ENCODE data around the gene ERC1.
A peak's percentile ranks its signal among the peaks of the same experiment; 100 is the strongest.
"Not testable (repeated sequence)": the region's sequence is repeated elsewhere in the genome, so short reads cannot be mapped to it uniquely, and the experiment has no call there.

ERC1 gene

GRCh38 chr12:1207276-1207675 is 216.3 kb downstream of the ERC1 start:
- no peaks in the 10 kb centered on the region for H3K27me3 ChIP-seq (ENCODE audit: control insufficient read depth, low read length)
- no peaks in the 10 kb centered on the region for H3K9me3 ChIP-seq (ENCODE audit: control insufficient read depth, insufficient read depth, low read length)
- H3F3A ChIP-seq (ENCODE audit: control insufficient read depth, insufficient read depth), result peaks cover 27% of the 10 kb centered on the region
- H3K4me2 ChIP-seq (ENCODE audit: low read length), result peak overlapping the region; percentile 100
- peaks cover 59% of the 10 kb centered on the region for H3K4me1 ChIP-seq (ENCODE audit: control insufficient read depth, low read length)
- H3K9me2 ChIP-seq (replicated peaks; ENCODE audit: control insufficient read depth, low read length), result no peaks in the 10 kb centered on the region
- H3K79me2 ChIP-seq (ENCODE audit: control insufficient read depth, low read length), result peaks cover 24% of the 10 kb centered on the region
- TF ChIP-seq EZH2phosphoT487 (IDR thresholded peaks at IDR 0.05; ENCODE audit: borderline replicate concordance, low read length), result no peak
- TF ChIP-seq CTCF (IDR thresholded peaks at IDR 0.05; ENCODE audit: low read depth, low read length, poor library complexity, severe bottlenecking), result no peak
- H3K4me3 ChIP-seq (ENCODE audit: low read length), result peak overlapping the region; percentile 80
- H4K20me1 ChIP-seq (ENCODE audit: control insufficient read depth, insufficient read depth, low read depth, low read length), result no peaks in the 10 kb centered on the region
- H3K27ac ChIP-seq (ENCODE audit: low read depth, low read length), result peak overlapping the region; percentile 99
- peaks cover 11% of the 10 kb centered on the region for H3K36me3 ChIP-seq (ENCODE audit: control insufficient read depth, low read length)

- H3K9me2 ChIP-seq (replicated peaks; ENCODE audit: control insufficient read depth, low read length); H3K4me3 ChIP-seq (ENCODE audit: low read length); H3K4me2 ChIP-seq (ENCODE audit: low read length); H3K27ac ChIP-seq (ENCODE audit: low read depth, low read length); H3K9me3 ChIP-seq (ENCODE audit: control insufficient read depth, insufficient read depth, low read length); H4K20me1 ChIP-seq (ENCODE audit: control insufficient read depth, insufficient read depth, low read depth, low read length); H3K27me3 ChIP-seq (ENCODE audit: control insufficient read depth, low read length): not testable (repeated sequence)
- Histone ChIP-seq H3K4me1 (ENCODE audit: control insufficient read depth, low read length) (peaks cover 45% of the 10 kb centered on the region), H3K79me2 (ENCODE audit: control insufficient read depth, low read length) (peaks cover 15% of the 10 kb centered on the region), H3F3A (ENCODE audit: control insufficient read depth, insufficient read depth) (peaks cover 24% of the 10 kb centered on the region), H3K36me3 (ENCODE audit: control insufficient read depth, low read length) (peaks cover 11% of the 10 kb centered on the region)
Observed at GRCh38 chr12:1208719-1209118, 217.7 kb downstream of the ERC1 start.

- no peaks in the 10 kb centered on the region for H3K27me3 ChIP-seq (ENCODE audit: control insufficient read depth, low read length)
- no peak overlapping the region for H3K4me2 ChIP-seq (ENCODE audit: low read length)
- no peak overlapping the region for H3K4me3 ChIP-seq (ENCODE audit: low read length)
- 0 out of 2 replicates have a peak, but pooled peaks cover 4% of the 10 kb centered on the region for H3F3A ChIP-seq (ENCODE audit: control insufficient read depth, insufficient read depth)
- H3K27ac ChIP-seq (ENCODE audit: low read depth, low read length), result no peak overlapping the region
- H4K20me1 ChIP-seq (ENCODE audit: control insufficient read depth, insufficient read depth, low read depth, low read length), result no peaks in the 10 kb centered on the region
- no peaks in the 10 kb centered on the region for H3K9me3 ChIP-seq (ENCODE audit: control insufficient read depth, insufficient read depth, low read length)
- TF ChIP-seq CTCF (IDR thresholded peaks at IDR 0.05; ENCODE audit: low read depth, low read length, poor library complexity, severe bottlenecking) (no peak), EZH2phosphoT487 (IDR thresholded peaks at IDR 0.05; ENCODE audit: borderline replicate concordance, low read length) (no peak)
- H3K9me2 ChIP-seq (replicated peaks; ENCODE audit: control insufficient read depth, low read length), result no peaks in the 10 kb centered on the region
- H3K4me1 ChIP-seq (ENCODE audit: control insufficient read depth, low read length), result peaks cover 17% of the 10 kb centered on the region
- H3K79me2 ChIP-seq (ENCODE audit: control insufficient read depth, low read length), result 0 out of 2 replicates have a peak, but pooled peaks cover 2% of the 10 kb centered on the region
- H3K36me3 ChIP-seq (ENCODE audit: control insufficient read depth, low read length), result peaks cover 4% of the 10 kb centered on the region; the same call in 1 of the 2 replicates
Observed at GRCh38 chr12:1212526-1212925, 221.5 kb downstream of the ERC1 start.

DNA sequence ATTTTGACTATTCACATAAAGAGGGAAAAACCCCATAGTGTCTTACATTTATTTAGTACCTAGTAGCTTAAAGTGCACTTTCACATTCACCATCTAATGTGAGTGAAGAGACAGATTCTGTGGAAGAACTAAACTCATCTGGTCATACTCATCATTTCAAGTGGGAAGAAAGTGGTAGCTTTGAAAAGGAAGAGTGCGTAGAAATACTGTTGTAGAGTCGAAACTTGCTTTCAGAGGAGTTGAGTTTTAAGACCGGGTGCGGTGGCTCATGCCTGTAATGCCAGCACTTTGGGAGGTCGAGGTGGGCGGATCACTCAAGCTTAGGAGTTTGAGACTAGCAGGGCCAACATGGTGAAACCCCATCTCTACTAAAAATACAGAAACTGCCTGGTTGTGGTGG is 222.2 kb downstream of the ERC1 start:
- no peak overlapping the region for H3K4me2 ChIP-seq (ENCODE audit: low read length)
- H3K36me3 ChIP-seq (ENCODE audit: control insufficient read depth, low read length), result peaks cover 2% of the 10 kb centered on the region; the same call in 1 of the 2 replicates
- no peaks in the 10 kb centered on the region for H4K20me1 ChIP-seq (ENCODE audit: control insufficient read depth, insufficient read depth, low read depth, low read length)
- H3K4me3 ChIP-seq (ENCODE audit: low read length), result no peak overlapping the region
- H3K9me3 ChIP-seq (ENCODE audit: control insufficient read depth, insufficient read depth, low read length), result no peaks in the 10 kb centered on the region
- no peaks in the 10 kb centered on the region for H3K9me2 ChIP-seq (replicated peaks; ENCODE audit: control insufficient read depth, low read length)
- H3K27me3 ChIP-seq (ENCODE audit: control insufficient read depth, low read length), result no peaks in the 10 kb centered on the region
- no peak for TF ChIP-seq EZH2phosphoT487 (IDR thresholded peaks at IDR 0.05; ENCODE audit: borderline replicate concordance, low read length)
- no peak for TF ChIP-seq CTCF (IDR thresholded peaks at IDR 0.05; ENCODE audit: low read depth, low read length, poor library complexity, severe bottlenecking)
- no peak overlapping the region for H3K27ac ChIP-seq (ENCODE audit: low read depth, low read length)
- 0 out of 2 replicates have a peak, but pooled peaks cover 2% of the 10 kb centered on the region for H3K79me2 ChIP-seq (ENCODE audit: control insufficient read depth, low read length)
- no peaks in the 10 kb centered on the region for H3F3A ChIP-seq (ENCODE audit: control insufficient read depth, insufficient read depth)
- peaks cover 16% of the 10 kb centered on the region for H3K4me1 ChIP-seq (ENCODE audit: control insufficient read depth, low read length)

Measured in DOHH2 (cell line).